AG10803 (cell line): ENCODE measurements around the gene ADAM8.
A peak's percentile ranks its signal among the peaks of the same experiment; 100 is the strongest.

Experiments used
- DNase-seq: peaks from one replicate; pipeline ENCODE4 v3.0.0; 2010; ENCODE audit warnings: low read depth
- H3K4me3 ChIP-seq: 2 replicates; pipeline ENCODE4 v1.5.1; 2011; ENCODE audit warnings: mild to moderate bottlenecking, low read length, control low read depth
- TF ChIP-seq, protein P1 (sequence below): conservative IDR thresholded peaks from 2 replicates; pipeline ENCODE4 v1.5.1; 2011; ENCODE audit warnings: mild to moderate bottlenecking, low read length, control low read depth, inconsistent platforms

The ADAM8 gene

DNA sequence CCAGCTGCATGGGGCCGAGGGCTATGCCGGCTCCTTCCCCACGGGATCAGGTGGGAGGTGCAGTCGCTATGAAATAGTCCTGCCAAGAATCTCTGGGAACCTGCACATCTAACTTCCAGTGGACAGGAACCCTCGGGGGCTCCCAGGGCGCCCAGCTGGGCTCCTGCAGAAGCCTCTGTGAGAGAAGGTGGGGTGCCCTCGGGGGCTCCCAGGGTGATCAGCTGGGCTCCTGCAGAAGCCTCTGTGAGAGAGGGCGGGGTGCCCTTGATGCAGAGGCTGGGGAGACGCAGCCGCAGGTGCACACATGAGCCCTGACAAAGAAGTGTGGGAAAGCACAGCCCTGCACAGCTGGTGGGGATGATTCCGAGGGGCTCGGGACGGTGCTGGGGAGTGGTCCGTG is 33.1 kb downstream of the ADAM8 start:
- no peak for DNase-seq
- TF ChIP-seq, protein P1, sequence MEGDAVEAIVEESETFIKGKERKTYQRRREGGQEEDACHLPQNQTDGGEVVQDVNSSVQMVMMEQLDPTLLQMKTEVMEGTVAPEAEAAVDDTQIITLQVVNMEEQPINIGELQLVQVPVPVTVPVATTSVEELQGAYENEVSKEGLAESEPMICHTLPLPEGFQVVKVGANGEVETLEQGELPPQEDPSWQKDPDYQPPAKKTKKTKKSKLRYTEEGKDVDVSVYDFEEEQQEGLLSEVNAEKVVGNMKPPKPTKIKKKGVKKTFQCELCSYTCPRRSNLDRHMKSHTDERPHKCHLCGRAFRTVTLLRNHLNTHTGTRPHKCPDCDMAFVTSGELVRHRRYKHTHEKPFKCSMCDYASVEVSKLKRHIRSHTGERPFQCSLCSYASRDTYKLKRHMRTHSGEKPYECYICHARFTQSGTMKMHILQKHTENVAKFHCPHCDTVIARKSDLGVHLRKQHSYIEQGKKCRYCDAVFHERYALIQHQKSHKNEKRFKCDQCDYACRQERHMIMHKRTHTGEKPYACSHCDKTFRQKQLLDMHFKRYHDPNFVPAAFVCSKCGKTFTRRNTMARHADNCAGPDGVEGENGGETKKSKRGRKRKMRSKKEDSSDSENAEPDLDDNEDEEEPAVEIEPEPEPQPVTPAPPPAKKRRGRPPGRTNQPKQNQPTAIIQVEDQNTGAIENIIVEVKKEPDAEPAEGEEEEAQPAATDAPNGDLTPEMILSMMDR = no peak

DNA sequence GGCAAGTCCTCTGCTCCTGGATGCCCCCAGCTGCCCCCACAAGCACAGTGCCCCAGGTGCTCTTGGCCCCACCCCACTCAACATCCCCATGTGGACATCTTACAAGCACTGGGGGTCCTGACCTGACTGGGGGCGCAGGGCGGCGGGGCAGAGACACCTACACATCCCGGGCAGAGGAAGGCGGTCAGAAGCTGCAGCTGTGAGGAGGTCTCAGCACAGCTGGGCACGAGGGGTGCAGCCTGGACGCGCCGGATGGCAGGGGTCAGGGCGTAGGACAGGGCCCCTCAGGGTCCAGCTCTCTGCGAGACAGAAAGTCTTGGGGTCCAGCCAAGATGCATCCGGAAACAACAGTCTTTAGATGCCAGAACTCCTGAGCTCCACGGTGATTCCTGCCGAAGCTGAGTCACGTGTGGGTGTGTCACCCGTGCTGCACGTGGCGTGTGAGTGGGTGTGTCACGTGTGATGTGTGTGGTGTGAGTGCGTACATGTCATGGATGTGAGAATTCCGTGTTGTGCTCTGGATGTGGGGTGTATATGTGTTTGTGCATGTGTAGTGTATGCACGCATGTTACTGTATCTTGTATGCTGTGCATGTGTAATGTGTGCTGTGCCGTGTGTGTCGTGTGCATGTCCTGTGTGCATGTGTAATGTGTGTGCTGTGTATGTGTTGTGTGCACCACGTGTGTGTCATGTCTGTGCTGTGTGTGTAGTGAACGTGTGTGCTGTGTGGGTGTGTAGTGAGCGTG is 33.9 kb downstream of the ADAM8 start:
- TF ChIP-seq, protein P1 = no peak
- no peak overlapping the region for H3K4me3 ChIP-seq
- peak; percentile 24 for DNase-seq

More for the DNA sequence above, 33.1 kb downstream of the ADAM8 start:
- no peak overlapping the region for H3K4me3 ChIP-seq

DNA sequence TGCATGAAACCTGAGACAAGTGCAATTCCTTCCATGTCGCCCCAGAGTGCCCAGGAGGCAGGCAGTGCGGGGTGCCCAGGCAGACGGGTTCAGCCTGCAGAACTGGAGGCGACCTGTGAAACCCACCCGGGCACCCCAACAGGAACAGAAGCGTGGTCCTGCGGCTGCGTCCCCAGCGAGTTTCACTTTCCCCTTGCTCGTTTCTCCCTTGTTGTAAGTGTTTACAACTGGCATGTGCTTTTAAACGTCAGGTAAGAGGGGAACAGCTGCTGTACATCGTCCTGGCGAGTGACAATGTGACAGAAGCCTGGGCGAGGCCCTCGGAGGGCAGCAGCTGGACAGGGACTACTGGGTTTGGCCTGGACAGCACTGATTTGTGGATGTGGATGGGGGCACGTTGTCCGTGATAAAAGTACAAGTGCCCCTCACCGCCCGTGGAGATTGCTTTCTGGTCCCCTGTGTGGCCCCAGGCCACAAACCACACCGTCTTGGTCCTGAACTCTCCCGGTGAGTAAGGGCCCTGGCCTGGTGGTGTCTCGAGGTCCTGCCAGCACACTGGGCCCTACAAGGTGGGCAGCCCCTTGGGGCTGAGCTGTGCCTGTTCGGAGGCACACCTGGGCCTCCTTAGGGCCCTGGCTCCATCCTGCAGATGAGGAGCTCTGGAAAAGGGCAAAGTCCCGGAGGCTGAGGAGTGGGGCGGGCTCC is 35.0 kb downstream of the ADAM8 start:
- TF ChIP-seq, protein P1 = no peak
- H3K4me3 ChIP-seq = no peak overlapping the region

DNA sequence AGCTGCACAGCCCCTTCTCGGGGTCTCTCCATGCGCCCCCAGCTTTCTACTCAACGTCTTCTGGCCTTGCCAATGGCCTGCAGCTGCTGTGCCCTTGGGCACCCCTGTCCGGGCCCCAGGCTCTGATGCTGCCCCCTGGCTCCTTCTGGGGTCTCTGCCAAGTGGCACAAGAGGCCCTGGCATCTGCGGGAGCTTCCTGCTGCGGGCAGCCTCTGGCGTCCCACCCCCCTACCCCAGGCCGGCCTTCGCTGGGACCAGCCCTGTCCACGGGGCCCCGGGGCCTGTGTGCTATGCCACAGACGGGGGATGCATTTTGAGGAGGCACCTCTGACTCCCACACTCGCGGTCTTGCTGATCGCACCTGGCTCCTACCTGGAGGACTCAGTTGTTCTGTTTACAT is 36.7 kb downstream of the ADAM8 start:
- no peak overlapping the region for H3K4me3 ChIP-seq
- TF ChIP-seq, protein P1 = no peak
- no peak for DNase-seq

More for the DNA sequence above, 35.0 kb downstream of the ADAM8 start:
- DNase-seq = no peak

DNA sequence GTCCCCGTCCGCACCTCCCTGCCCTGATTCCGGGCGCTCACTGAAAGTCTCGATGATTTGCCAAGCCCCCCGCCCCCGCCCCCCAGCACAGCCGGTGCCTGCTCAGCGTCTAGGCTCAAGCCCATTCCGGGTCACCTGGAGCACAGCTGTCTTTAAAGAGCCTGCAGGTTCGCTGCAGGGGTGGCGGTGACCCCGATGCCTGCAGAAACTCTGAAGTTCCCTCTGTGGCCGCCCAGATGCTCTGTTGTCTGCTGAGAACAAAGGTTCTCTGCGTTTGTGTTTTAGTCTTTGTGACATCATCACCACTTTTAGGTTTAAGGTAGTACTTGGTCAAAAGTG is 38.2 kb downstream of the ADAM8 start:
- TF ChIP-seq, protein P1 = no peak
- H3K4me3 ChIP-seq = no peak overlapping the region

DNA sequence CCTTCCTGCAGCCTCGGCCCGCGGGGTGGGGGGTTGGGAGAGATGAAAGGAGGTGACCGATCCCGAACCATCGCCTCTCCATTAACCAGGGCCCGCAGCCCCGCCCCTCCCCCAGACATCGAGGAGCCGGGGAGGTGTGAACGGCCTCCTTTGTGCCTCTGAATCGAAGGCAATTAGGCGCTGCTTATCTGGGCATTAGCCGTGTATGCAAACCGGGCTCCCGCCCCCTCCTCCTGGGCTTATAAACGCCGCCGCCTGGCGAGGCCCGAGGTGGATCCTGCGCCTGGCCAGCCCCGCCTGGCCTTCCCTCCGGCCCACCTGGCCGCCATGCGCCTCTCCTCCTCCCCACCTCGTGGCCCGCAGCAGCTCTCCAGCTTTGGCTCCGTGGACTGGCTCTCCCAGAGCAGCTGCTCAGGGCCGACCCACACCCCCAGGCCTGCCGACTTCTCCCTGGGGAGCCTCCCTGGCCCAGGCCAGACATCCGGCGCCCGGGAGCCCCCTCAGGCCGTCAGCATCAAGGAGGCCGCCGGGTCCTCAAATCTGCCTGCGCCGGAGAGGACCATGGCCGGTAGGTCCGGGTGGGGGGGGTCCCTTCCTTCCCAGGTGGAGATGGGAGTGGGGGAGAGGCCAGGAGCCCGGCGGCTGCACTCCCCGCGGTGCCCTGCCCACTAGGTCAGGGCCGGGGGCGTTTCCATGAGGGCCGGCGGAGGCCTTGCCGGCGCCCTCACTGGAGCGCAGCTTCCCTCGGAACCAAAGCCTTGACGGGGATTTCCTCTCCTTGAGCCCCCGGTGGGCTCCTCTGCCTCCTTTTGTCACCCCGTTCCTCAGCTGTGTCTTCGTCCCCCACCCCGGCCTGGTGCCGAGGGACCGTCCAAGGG is 38.8 kb downstream of the ADAM8 start, which contains the start of gene VENTX:
Gene VENTX, plus strand, starts transcription at position 268 of the 878 bp plus-strand sequence. Its CDS starts 60 bp downstream, at position 328.
- no peak for DNase-seq
- H3K4me3 ChIP-seq = no peak within 1 kb of the TSS
- TF ChIP-seq, protein P1 = no peak

More for the DNA sequence above, 38.2 kb downstream of the ADAM8 start:
- no peak for DNase-seq
